BE2C (cell line): ENCODE measurements around the gene SLC16A7.

Source experiments
- DNase-seq: peaks from one replicate; pipeline ENCODE4 v3.0.0-alpha.2; 2020
- H3K27me3 ChIP-seq: fragments of 250-450 bp; sonication (Bioruptor Pico); 2 replicates; pipeline ENCODE4 v1.5.1; 2020; ENCODE audit warnings: mild to moderate bottlenecking
- H3K36me3 ChIP-seq: fragments of 250-450 bp; sonication (Bioruptor Pico); 2 replicates; pipeline ENCODE4 v1.5.1; 2020; ENCODE audit warnings: mild to moderate bottlenecking
- H3K4me1 ChIP-seq: fragments of 250-450 bp; sonication (Bioruptor Pico); 2 replicates; pipeline ENCODE4 v1.5.1; 2020
- H3K4me3 ChIP-seq: 2 replicates; pipeline ENCODE4 v1.5.1; 2011; ENCODE audit warnings: low read depth, low read length
- H3K9me3 ChIP-seq: fragments of 250-450 bp; sonication (Bioruptor Pico); 2 replicates; pipeline ENCODE4 v1.5.1; 2020
- TF ChIP-seq, protein P1 (sequence below): IDR thresholded peaks from 2 replicates; pipeline ENCODE4 v1.5.1; 2012; ENCODE audit warnings: mild to moderate bottlenecking, low read depth, low read length

The SLC16A7 gene

DNA sequence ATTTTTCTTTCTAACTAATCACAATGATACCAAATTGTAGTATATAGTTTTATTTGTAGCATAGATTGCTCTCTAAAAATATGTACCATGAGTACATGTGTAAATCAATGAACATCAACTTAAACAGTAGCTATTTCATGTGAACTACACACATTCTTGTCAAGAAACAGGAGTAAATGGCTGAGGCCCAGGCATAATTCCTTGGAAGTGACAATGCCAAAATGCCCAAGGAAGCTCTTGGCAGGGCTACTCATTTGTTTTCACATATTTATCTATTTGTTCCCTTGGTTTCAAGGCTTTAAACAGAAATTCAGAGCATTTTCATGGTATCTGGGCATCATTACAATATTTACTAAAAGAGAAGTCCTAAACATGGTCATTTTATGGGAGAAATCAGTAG, 165.7 kb downstream of the SLC16A7 start:
- H3K4me1 ChIP-seq, result no peaks in the 10 kb centered on the region
- DNase-seq, result no peak
- H3K9me3 ChIP-seq, result no peaks in the 10 kb centered on the region
- no peak overlapping the region for H3K4me3 ChIP-seq
- no peaks in the 10 kb centered on the region for H3K36me3 ChIP-seq
- no peaks in the 10 kb centered on the region for H3K27me3 ChIP-seq
- TF ChIP-seq, protein P1, sequence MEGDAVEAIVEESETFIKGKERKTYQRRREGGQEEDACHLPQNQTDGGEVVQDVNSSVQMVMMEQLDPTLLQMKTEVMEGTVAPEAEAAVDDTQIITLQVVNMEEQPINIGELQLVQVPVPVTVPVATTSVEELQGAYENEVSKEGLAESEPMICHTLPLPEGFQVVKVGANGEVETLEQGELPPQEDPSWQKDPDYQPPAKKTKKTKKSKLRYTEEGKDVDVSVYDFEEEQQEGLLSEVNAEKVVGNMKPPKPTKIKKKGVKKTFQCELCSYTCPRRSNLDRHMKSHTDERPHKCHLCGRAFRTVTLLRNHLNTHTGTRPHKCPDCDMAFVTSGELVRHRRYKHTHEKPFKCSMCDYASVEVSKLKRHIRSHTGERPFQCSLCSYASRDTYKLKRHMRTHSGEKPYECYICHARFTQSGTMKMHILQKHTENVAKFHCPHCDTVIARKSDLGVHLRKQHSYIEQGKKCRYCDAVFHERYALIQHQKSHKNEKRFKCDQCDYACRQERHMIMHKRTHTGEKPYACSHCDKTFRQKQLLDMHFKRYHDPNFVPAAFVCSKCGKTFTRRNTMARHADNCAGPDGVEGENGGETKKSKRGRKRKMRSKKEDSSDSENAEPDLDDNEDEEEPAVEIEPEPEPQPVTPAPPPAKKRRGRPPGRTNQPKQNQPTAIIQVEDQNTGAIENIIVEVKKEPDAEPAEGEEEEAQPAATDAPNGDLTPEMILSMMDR, result no peak

DNA sequence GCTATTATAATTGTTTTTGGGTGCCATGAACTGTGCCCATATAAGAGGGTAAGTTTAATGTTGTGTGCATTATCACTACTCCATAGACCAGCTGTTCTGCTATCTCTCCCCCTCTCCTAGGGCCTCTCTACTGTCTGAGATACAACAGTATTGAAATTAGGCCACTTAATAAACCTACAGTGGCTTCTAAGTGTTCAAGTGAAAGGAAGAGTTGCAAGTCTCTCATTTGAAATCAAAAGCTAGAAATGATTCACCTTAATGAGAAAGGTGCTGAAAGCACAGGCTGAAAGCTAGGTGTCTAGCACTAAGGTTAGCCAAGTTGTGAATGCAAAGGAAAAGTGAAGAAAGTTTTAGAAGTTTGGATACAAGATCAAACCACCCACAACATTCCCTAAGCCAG, 168.0 kb downstream of the SLC16A7 start:
- Histone ChIP-seq H3K4me1 (no peaks in the 10 kb centered on the region), H3K27me3 (no peaks in the 10 kb centered on the region), H3K4me3 (no peak overlapping the region), H3K36me3 (no peaks in the 10 kb centered on the region), H3K9me3 (no peaks in the 10 kb centered on the region)
- DNase-seq, result no peak
- TF ChIP-seq, protein P1, result no peak

DNA sequence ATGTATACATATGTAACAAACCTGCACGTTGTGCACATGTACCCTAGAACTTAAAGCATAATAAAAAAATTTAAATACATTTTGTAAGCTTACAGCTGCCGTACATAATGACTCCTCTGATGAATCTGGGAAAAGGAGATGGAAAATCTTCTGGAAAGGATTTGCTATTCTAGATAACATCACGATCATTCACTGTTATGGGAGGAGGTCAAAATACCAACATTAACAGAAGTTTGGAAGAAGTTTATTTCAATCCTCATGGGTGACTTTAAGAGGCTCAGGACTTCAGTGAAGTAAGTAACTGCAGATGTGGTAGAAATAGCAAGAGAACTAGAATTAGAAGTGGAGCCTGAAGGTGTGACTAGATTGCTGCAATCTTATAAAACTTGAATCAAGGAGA, 172.2 kb downstream of the SLC16A7 start:
- DNase-seq, result no peak
- TF ChIP-seq, protein P1, result no peak
- Histone ChIP-seq H3K27me3 (no peaks in the 10 kb centered on the region), H3K4me3 (no peak overlapping the region), H3K4me1 (no peaks in the 10 kb centered on the region), H3K36me3 (no peaks in the 10 kb centered on the region), H3K9me3 (no peaks in the 10 kb centered on the region)

DNA sequence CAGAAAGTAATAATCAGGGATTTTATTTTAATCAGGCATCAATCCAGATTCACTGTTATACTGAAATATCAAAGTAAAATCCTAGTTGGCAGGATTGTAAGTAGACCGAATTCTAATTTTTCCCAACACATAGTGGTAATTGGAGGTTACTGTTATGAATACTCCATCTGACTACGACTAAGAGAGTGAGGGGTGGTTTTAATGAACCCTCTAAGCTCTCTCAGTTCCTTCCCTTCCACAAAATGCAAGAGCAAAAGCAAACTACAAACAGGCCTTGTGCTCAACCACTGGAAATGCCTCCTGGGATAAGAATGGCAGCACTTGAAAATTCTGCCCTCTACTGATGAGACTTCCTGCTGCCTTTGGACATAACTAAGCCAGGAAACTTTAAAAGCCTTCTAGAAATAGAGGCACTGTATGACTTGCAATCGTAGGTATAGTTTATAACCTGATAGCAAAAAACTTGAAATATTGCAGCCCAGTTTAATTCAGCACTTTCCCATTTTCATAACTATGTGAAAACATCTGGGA, 184.8 kb downstream of the SLC16A7 start:
- Histone ChIP-seq H3K4me3 (no peak overlapping the region), H3K4me1 (no peaks in the 10 kb centered on the region), H3K36me3 (no peaks in the 10 kb centered on the region), H3K9me3 (no peaks in the 10 kb centered on the region), H3K27me3 (no peaks in the 10 kb centered on the region)
- TF ChIP-seq, protein P1, result peak; percentile 81
- DNase-seq, result no peak

DNA sequence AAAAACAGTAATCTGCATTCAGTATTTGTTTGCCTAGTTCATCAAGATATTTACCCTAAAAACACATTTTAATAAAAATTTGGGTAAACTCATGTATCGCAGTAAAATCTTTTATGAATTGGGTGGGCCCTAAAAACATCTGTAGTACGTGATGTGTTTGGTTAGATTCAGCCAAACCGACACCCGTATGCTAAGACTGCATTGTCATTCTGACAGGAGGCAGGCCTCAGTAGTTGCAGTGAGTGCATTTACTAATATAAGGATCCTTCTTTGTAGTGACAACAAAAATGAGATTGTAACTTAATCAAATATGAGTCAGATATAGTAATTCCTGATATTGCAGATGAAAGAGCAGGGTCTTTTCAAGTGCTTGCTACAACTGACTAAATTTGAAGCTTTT, 191.8 kb downstream of the SLC16A7 start:
- no peak for DNase-seq
- H3K4me1 ChIP-seq, result no peaks in the 10 kb centered on the region
- no peaks in the 10 kb centered on the region for H3K36me3 ChIP-seq
- no peaks in the 10 kb centered on the region for H3K9me3 ChIP-seq
- TF ChIP-seq, protein P1, result no peak
- H3K4me3 ChIP-seq, result no peak overlapping the region
- H3K27me3 ChIP-seq, result no peaks in the 10 kb centered on the region

DNA sequence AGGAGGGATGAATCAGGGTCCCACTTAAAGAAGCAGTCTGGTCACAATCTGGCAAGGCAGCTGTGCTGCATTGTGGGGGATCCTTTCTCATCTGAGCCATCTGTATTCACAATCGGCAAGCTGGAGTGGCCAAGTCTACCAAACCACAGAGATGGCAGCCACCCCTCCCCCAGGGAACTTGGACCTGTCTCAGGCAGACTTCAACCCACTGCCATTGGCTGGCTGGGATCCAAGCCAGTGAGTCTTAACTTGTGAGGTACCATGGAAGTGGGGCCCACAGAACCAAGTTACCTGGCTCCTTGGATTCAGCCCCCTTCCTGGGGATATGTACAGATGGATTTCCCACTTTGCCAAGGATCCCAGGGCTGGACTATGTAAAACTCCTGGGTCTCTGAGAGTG, 196.8 kb downstream of the SLC16A7 start:
- Histone ChIP-seq H3K4me1 (no peaks in the 10 kb centered on the region), H3K9me3 (no peaks in the 10 kb centered on the region), H3K27me3 (no peaks in the 10 kb centered on the region), H3K36me3 (no peaks in the 10 kb centered on the region), H3K4me3 (no peak overlapping the region)
- DNase-seq, result no peak
- TF ChIP-seq, protein P1, result no peak
